ENCODE measurements around the gene ANKRD11.
"Not testable (repeated sequence)": the region's sequence is repeated elsewhere in the genome, so short reads cannot be mapped to it uniquely, and the experiment has no call there.

ANKRD11 gene

DNA sequence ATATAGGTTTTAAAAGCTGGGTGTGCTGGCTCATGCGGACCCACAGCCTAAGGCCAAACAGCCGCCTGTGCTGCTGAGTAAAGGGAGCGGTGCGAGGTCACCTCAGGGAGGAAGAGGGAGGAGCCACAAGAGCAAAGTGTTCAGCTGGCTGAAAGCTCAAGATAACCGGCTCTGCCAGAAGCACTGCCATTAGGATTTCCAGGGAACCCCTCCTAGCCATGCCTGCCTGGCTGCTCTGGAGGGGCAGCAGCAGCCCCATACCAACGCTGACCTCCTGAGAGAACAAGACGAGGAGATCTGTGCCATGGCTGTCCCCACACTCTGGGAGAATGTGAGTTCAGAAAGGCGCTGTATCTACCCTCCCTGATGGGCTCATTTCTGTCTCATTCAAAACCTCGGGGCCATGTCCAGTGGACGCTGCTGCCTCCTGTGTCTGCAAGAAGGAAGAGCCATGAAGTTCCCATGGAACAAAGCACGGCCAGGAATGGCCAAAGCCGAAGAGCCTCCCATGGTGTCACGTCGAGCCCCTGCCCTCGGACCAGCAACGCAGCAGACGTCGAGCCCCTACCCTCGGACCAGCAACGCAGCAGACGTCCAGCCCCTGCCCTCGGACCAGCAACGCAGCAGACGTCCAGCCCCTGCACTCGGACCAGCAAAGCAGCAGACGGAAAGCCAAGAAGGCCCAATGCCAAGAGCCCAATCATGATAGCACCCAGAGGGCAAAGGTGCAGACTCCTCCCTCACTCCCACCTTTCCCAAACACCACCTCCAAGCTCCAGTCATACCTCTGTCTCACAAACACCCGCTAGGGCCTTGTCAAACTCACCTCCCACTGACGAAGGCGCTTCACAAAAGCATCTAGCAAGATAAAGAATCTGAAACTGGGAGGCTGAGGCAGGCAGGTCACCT, 107.0 kb downstream of the ANKRD11 start:
- no peaks in the 10 kb centered on the region for H3K27me3 ChIP-seq (ENCODE audit: control insufficient read depth in 1 of 2, insufficient read depth in 2 of 2, low read length in 2 of 2)
- H3K36me3 ChIP-seq (ENCODE audit: insufficient read depth, low read length), result no peaks in the 10 kb centered on the region
- H3K4me1 ChIP-seq (ENCODE audit: insufficient read depth, low read length), result peaks cover 36% of the 10 kb centered on the region
- no peak overlapping the region for H3K9ac ChIP-seq (ENCODE audit: low read length)
- H3K4me3 ChIP-seq (ENCODE audit: low read depth in 1 of 2, low read length in 2 of 2), result no peak overlapping the region
- no peak overlapping the region for H3K27ac ChIP-seq (ENCODE audit: low read depth, low read length)
- no peaks in the 10 kb centered on the region for H3K9me3 ChIP-seq (ENCODE audit: low read length)

- H3K36me3 ChIP-seq (ENCODE audit: insufficient read depth, low read length); H3K27me3 ChIP-seq (ENCODE audit: control insufficient read depth in 1 of 2, insufficient read depth in 2 of 2, low read length in 2 of 2); H3K9ac ChIP-seq (ENCODE audit: low read length); H3K9me3 ChIP-seq (ENCODE audit: low read length); H3K27ac ChIP-seq (ENCODE audit: low read depth, low read length); H3K4me3 ChIP-seq (ENCODE audit: low read depth in 1 of 2, low read length in 2 of 2): not testable (repeated sequence)
- peaks cover 34% of the 10 kb centered on the region for H3K4me1 ChIP-seq (ENCODE audit: insufficient read depth, low read length)
Measured at GRCh38 chr16:89382555-89382954, 107.8 kb downstream of the ANKRD11 start.

DNA sequence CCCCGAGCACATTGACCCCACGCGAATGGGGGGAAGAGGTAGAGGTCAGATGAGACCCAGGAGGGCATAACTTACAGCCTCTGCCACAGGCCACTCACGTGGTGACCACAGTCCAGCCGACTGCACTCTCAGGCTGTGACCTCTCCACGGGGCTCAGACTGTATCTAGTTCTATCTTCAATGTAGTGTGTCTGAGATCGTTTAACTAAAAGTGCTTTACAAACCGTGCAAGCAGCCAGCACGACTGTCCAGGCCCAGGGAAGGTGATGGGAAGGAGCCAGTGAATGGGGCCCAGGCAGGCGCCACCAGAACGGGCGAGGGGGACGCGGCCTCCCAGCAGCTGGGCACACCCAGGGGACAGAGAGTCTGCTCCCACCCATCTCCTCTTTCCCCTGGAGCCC, 108.6 kb downstream of the ANKRD11 start:
- H3K27ac ChIP-seq (ENCODE audit: low read depth, low read length), result no peak overlapping the region
- no peaks in the 10 kb centered on the region for H3K9me3 ChIP-seq (ENCODE audit: low read length)
- no peak overlapping the region for H3K4me3 ChIP-seq (ENCODE audit: low read depth in 1 of 2, low read length in 2 of 2)
- peaks cover 34% of the 10 kb centered on the region for H3K4me1 ChIP-seq (ENCODE audit: insufficient read depth, low read length)
- no peak overlapping the region for H3K9ac ChIP-seq (ENCODE audit: low read length)
- no peaks in the 10 kb centered on the region for H3K36me3 ChIP-seq (ENCODE audit: insufficient read depth, low read length)
- no peaks in the 10 kb centered on the region for H3K27me3 ChIP-seq (ENCODE audit: control insufficient read depth in 1 of 2, insufficient read depth in 2 of 2, low read length in 2 of 2)

DNA sequence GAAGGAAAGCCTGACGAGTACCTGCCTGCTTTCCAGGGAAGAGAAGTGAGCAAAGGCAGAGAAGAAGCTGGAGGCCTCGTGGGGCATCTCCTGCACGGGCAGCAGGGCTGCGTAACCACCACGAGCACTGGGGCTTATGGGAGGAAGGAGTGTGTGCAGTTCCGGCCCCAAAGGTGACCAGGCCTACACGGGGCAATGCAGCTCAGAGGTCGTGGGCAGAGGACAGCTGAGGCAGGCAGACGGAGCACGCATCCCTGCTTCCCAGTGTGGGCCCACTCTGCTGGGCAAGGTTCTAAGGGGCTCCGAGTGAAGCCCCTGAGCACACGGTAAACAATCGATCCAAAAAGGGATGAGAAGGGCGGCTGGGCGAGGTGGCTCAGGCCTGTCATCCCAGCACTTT, 109.7 kb downstream of the ANKRD11 start:
- H3K36me3 ChIP-seq (ENCODE audit: insufficient read depth, low read length), result no peaks in the 10 kb centered on the region
- no peak overlapping the region for H3K27ac ChIP-seq (ENCODE audit: low read depth, low read length)
- no peak overlapping the region for H3K4me3 ChIP-seq (ENCODE audit: low read depth in 1 of 2, low read length in 2 of 2)
- peaks cover 28% of the 10 kb centered on the region for H3K4me1 ChIP-seq (ENCODE audit: insufficient read depth, low read length)
- no peaks in the 10 kb centered on the region for H3K9me3 ChIP-seq (ENCODE audit: low read length)
- H3K9ac ChIP-seq (ENCODE audit: low read length), result no peak overlapping the region
- H3K27me3 ChIP-seq (ENCODE audit: control insufficient read depth in 1 of 2, insufficient read depth in 2 of 2, low read length in 2 of 2), result no peaks in the 10 kb centered on the region

GRCh38 chr16:89378947-89379771, 111.2 kb downstream of the ANKRD11 start:
- Histone ChIP-seq H3K4me3 (ENCODE audit: low read depth in 1 of 2, low read length in 2 of 2) (no peak overlapping the region), H3K36me3 (ENCODE audit: insufficient read depth, low read length) (no peaks in the 10 kb centered on the region), H3K9me3 (ENCODE audit: low read length) (no peaks in the 10 kb centered on the region), H3K9ac (ENCODE audit: low read length) (no peak overlapping the region), H3K27ac (ENCODE audit: low read depth, low read length) (no peak overlapping the region), H3K4me1 (ENCODE audit: insufficient read depth, low read length) (peaks cover 33% of the 10 kb centered on the region), H3K27me3 (ENCODE audit: control insufficient read depth in 1 of 2, insufficient read depth in 2 of 2, low read length in 2 of 2) (no peaks in the 10 kb centered on the region)

- Histone ChIP-seq H3K27ac (ENCODE audit: low read depth, low read length) (no peak overlapping the region), H3K9ac (ENCODE audit: low read length) (no peak overlapping the region), H3K4me3 (ENCODE audit: low read depth in 1 of 2, low read length in 2 of 2) (no peak overlapping the region), H3K36me3 (ENCODE audit: insufficient read depth, low read length) (no peaks in the 10 kb centered on the region), H3K27me3 (ENCODE audit: control insufficient read depth in 1 of 2, insufficient read depth in 2 of 2, low read length in 2 of 2) (no peaks in the 10 kb centered on the region), H3K4me1 (ENCODE audit: insufficient read depth, low read length) (peaks cover 33% of the 10 kb centered on the region), H3K9me3 (ENCODE audit: low read length) (no peaks in the 10 kb centered on the region)
Measured at GRCh38 chr16:89377453-89377848, 112.9 kb downstream of the ANKRD11 start.

DNA sequence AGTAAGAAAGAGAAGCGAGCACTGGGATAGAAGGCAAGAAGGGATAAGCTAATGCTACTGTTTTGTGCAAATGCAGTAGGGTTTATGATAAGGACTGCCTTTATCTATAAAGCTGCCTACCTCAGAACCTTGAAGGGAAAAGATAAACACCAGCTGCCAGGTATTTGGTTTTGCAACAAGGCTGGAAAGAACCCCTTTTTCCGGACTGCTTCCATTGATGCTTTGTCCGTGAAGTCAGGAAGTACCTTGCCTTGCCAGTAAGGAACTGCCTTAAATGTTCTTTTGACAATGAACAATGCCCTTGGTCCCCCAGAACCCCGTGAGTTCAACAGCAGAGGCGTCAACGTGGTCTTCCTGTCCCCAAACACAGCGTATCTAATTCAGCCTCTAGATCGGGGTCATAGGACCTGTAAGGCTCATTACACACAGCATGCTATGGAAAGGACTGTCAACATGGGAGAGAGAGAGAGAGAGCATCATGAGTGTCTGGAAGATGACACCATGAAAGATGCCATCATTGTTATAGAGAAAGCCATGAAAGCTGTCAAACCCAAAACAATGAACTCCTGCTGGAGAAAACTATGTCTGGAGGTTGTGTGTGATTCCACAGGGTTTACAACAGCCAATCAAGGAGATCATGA, 113.4 kb downstream of the ANKRD11 start:
- Histone ChIP-seq H3K27ac (ENCODE audit: low read depth, low read length) (no peak overlapping the region), H3K4me3 (ENCODE audit: low read depth in 1 of 2, low read length in 2 of 2) (no peak overlapping the region), H3K9ac (ENCODE audit: low read length) (no peak overlapping the region), H3K27me3 (ENCODE audit: control insufficient read depth in 1 of 2, insufficient read depth in 2 of 2, low read length in 2 of 2) (no peaks in the 10 kb centered on the region), H3K4me1 (ENCODE audit: insufficient read depth, low read length) (peaks cover 32% of the 10 kb centered on the region), H3K36me3 (ENCODE audit: insufficient read depth, low read length) (no peaks in the 10 kb centered on the region), H3K9me3 (ENCODE audit: low read length) (no peaks in the 10 kb centered on the region)

DNA sequence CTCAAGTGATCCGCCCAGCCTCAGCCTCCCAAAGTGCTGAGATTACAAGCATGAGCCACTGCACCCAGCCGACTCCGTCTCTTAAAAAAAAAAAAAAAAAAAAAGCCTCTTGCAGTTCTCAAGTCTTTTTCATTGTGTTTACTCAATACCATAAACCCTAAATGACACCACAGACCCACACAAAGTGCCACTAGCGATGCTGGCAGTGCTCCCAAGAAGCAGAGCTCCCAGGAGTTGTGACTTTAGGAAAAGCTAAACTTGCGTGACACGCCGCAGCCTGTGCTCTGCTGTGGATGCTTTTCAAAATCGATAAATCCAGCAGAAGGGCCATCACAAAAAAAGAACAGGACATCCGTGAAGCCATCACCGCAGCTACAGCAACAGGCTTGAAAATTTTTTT, 114.7 kb downstream of the ANKRD11 start:
- Histone ChIP-seq H3K9me3 (ENCODE audit: low read length) (no peaks in the 10 kb centered on the region), H3K9ac (ENCODE audit: low read length) (no peak overlapping the region), H3K36me3 (ENCODE audit: insufficient read depth, low read length) (no peaks in the 10 kb centered on the region), H3K4me1 (ENCODE audit: insufficient read depth, low read length) (peaks cover 25% of the 10 kb centered on the region), H3K27me3 (ENCODE audit: control insufficient read depth in 1 of 2, insufficient read depth in 2 of 2, low read length in 2 of 2) (no peaks in the 10 kb centered on the region), H3K4me3 (ENCODE audit: low read depth in 1 of 2, low read length in 2 of 2) (no peak overlapping the region), H3K27ac (ENCODE audit: low read depth, low read length) (no peak overlapping the region)

GRCh38 chr16:89375021-89375420, 115.3 kb downstream of the ANKRD11 start:
- Histone ChIP-seq H3K4me3 (ENCODE audit: low read depth in 1 of 2, low read length in 2 of 2) (no peak overlapping the region), H3K27ac (ENCODE audit: low read depth, low read length) (no peak overlapping the region), H3K9me3 (ENCODE audit: low read length) (no peaks in the 10 kb centered on the region), H3K36me3 (ENCODE audit: insufficient read depth, low read length) (no peaks in the 10 kb centered on the region), H3K4me1 (ENCODE audit: insufficient read depth, low read length) (peaks cover 32% of the 10 kb centered on the region), H3K27me3 (ENCODE audit: control insufficient read depth in 1 of 2, insufficient read depth in 2 of 2, low read length in 2 of 2) (no peaks in the 10 kb centered on the region), H3K9ac (ENCODE audit: low read length) (no peak overlapping the region)

- no peaks in the 10 kb centered on the region for H3K36me3 ChIP-seq (ENCODE audit: insufficient read depth, low read length)
- peak overlapping the region; percentile 26 for H3K9ac ChIP-seq (ENCODE audit: low read length)
- no peak overlapping the region for H3K4me3 ChIP-seq (ENCODE audit: low read depth in 1 of 2, low read length in 2 of 2)
- no peak overlapping the region for H3K27ac ChIP-seq (ENCODE audit: low read depth, low read length)
- H3K27me3 ChIP-seq (ENCODE audit: control insufficient read depth in 1 of 2, insufficient read depth in 2 of 2, low read length in 2 of 2), result no peaks in the 10 kb centered on the region
- H3K4me1 ChIP-seq (ENCODE audit: insufficient read depth, low read length), result peaks cover 37% of the 10 kb centered on the region
- no peaks in the 10 kb centered on the region for H3K9me3 ChIP-seq (ENCODE audit: low read length)
Measured at GRCh38 chr16:89374393-89374960, 115.9 kb downstream of the ANKRD11 start.

All from muscle layer of colon (tissue), 2 donors.